ENCODE results near the gene GFRAL. TPM values are rescaled to one million over a fixed set of nuclear protein-coding genes. Genes with fewer than 3 reads are reported as not detected.

GFRAL gene
- total and polyA plus RNA-seq, 2 donors (not counting 3 experiments of a cell fraction or from before 2014, with no cell fraction given): not detected

DNA sequence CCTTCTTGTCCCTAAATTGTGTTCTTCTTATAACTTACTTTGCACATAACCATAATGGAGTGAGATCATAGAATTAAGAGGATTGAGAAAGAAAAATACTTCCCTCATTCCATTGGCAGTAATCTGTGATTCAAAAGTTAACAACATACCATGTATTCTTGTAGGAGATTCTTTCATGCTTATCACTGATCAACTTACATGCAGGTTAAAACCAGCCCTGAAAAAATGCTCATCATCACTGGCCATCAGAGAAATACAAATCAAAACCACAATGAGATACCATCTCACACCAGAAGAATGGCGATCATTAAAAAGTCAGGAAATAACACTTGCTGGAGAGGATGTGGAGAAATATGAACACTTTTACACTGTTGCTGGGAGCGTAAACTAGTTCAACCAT, 36.5 kb upstream of the GFRAL start:
- Histone ChIP-seq H3K9me1 (replicated peaks; ENCODE audit: control insufficient read depth, extremely low read depth, insufficient read depth, low read length) (no peaks in the 10 kb centered on the region), H2AFZ (ENCODE audit: low read depth, low read length) (no peak overlapping the region), H3K27me3 (ENCODE audit: control insufficient read depth in 2 of 2, insufficient read depth in 2 of 2, low read length in 2 of 2) (no peaks in the 10 kb centered on the region), H4K20me1 (replicated peaks; ENCODE audit: control insufficient read depth, extremely low read depth, insufficient read depth, low read length) (no peaks in the 10 kb centered on the region), H3K4me1 (ENCODE audit: control insufficient read depth, extremely low read depth, insufficient read depth, low read length) (no peaks in the 10 kb centered on the region), H3K4me3 (replicated peaks in 1 of 3; ENCODE audit: insufficient read depth in 1 of 3, low read depth in 1 of 3, low read length in 3 of 3) (no peak overlapping the region), H3K4me2 (ENCODE audit: insufficient read depth, low read length) (no peak overlapping the region), H3K9me3 (replicated peaks; ENCODE audit: control insufficient read depth, insufficient read depth, low read length) (no peaks in the 10 kb centered on the region), H3K36me3 (ENCODE audit: control insufficient read depth in 2 of 2, extremely low read depth in 1 of 2, insufficient read depth in 2 of 2, low read length in 2 of 2) (no peaks in the 10 kb centered on the region), H3K9ac (replicated peaks; ENCODE audit: extremely low read depth, insufficient read depth, low read length) (no peak overlapping the region), H3K27ac (ENCODE audit: insufficient read depth, low read depth, low read length) (no peak overlapping the region), H3K79me2 (ENCODE audit: control insufficient read depth, insufficient read depth, low read length) (no peaks in the 10 kb centered on the region)
- FAIRE-seq: no peak
- BruUV-seq (replicated peaks): no TSS peak
- ChIA-PET POLR2A (no interaction called here), CTCF (interaction anchor here (4.5 kb wide), 1 partner anchor 14 kb away, joined by 28 read pairs; no protein-coding TSS in a partner anchor)
- intact Hi-C loops (cut with micrococcal nuclease): loop anchor here (5.0 kb wide), 1 partner anchor 1002 kb away; no protein-coding TSS in a partner anchor
- dilution Hi-C loops (cut with MboI; ENCODE audit: extremely low pct_ligation_motif_present, low sequenced_read_pairs): no loop called here
- no peak for DNase-seq (ENCODE audit: low read depth, low spot score)
- no peak for TF ChIP-seq FOS (IDR thresholded peaks at IDR 0.05; ENCODE audit: borderline replicate concordance, insufficient read depth, low read length)
- no peak for TF ChIP-seq POLR2A (IDR thresholded peaks at IDR 0.05; ENCODE audit: low read depth, low read length)
- TF ChIP-seq MAX (IDR thresholded peaks at IDR 0.05; ENCODE audit: insufficient read depth, insufficient read length): no peak
- no peak for TF ChIP-seq POLR2AphosphoS5 (IDR thresholded peaks at IDR 0.05; ENCODE audit: insufficient read depth, low read depth, low read length)
- no peak for TF ChIP-seq CTCF (IDR thresholded peaks at IDR 0.05; ENCODE audit: extremely low read depth in 1 of 2, insufficient read depth in 1 of 2, low read depth in 1 of 2, low read length in 2 of 2)
- TF ChIP-seq GATA2 (IDR thresholded peaks at IDR 0.05; ENCODE audit: insufficient read depth, insufficient read length, low read depth, low read length): no peak
- no peak for TF ChIP-seq MYC (IDR thresholded peaks at IDR 0.05; ENCODE audit: low read depth, low read length)
- TF ChIP-seq EZH2 (IDR thresholded peaks at IDR 0.05; ENCODE audit: borderline replicate concordance, low read depth, low read length, severe bottlenecking): no peak
- no peak for TF ChIP-seq JUN (IDR thresholded peaks at IDR 0.05; ENCODE audit: borderline replicate concordance, insufficient read depth, insufficient read length, low read depth)
